Measurements from ENCODE around the gene CTTNBP2.

- TF ChIP-seq CTCF (IDR thresholded peaks at IDR 0.05; ENCODE audit: poor library complexity), result no peak
- TF ChIP-seq EZH2 (IDR thresholded peaks at IDR 0.05; ENCODE audit: borderline replicate concordance), result no peak
- TF ChIP-seq EZH2phosphoT487 (IDR thresholded peaks at IDR 0.05; ENCODE audit: low read depth, severe bottlenecking, unreplicated experiment), result no peak
Observed at GRCh38 chr7:117737926-117738325, 135.3 kb downstream of the CTTNBP2 start.
